Smooth muscle cell (in vitro differentiated cells): Measurements from ENCODE around the gene CELA3A. TPM values are rescaled to one million over a fixed set of nuclear protein-coding genes. Genes with fewer than 3 reads are reported as not detected.

Experiments used
- DNase-seq: peaks from one replicate; lab custom pipeline; 2025; ENCODE audit not compliant: unreplicated experiment; lab: John Stamatoyannopoulos, UW
- H2AFZ ChIP-seq: fragments of 200-600 bp; sonication (generic); 2 replicates; pipeline ENCODE4 v1.6.0; 2016; ENCODE audit warnings: antibody characterized with exemption, low read depth, mild to moderate bottlenecking
- H3F3A ChIP-seq: fragments of 200-600 bp; sonication (generic); 2 replicates; pipeline ENCODE4 v1.6.0; 2017; ENCODE audit warnings: antibody characterized with exemption, low read depth
- H3K27ac ChIP-seq: fragments of 200-600 bp; sonication (generic); 2 replicates; pipeline ENCODE4 v1.5.1; 2016; ENCODE audit warnings: low read depth, mild to moderate bottlenecking
- H3K27me3 ChIP-seq: fragments of 200-600 bp; sonication (generic); 2 replicates; pipeline ENCODE4 v1.6.1; 2016; ENCODE audit warnings: low read depth, mild to moderate bottlenecking
- H3K36me3 ChIP-seq: fragments of 200-600 bp; sonication (generic); 2 replicates; pipeline ENCODE4 v1.5.1; 2016; ENCODE audit warnings: low read depth
- H3K4me1 ChIP-seq: fragments of 200-600 bp; sonication (generic); 2 replicates; pipeline ENCODE4 v1.5.1; 2016; ENCODE audit warnings: low read depth
- H3K4me2 ChIP-seq: fragments of 200-600 bp; sonication (generic); 2 replicates; pipeline ENCODE4 v1.6.0; 2016; ENCODE audit warnings: mild to moderate bottlenecking
- H3K4me3 ChIP-seq: fragments of 200-600 bp; sonication (generic); 2 replicates; pipeline ENCODE4 v1.5.1; 2016; ENCODE audit warnings: mild to moderate bottlenecking
- H3K79me2 ChIP-seq: fragments of 200-600 bp; sonication (generic); 2 replicates; pipeline ENCODE4 v1.6.0; 2016; ENCODE audit warnings: low read depth, mild to moderate bottlenecking
- H3K9ac ChIP-seq: fragments of 200-600 bp; sonication (generic); 2 replicates; pipeline ENCODE4 v1.6.0; 2016; ENCODE audit warnings: low read depth
- H3K9me3 ChIP-seq: fragments of 200-600 bp; sonication (generic); replicated peaks from 2 replicates; pipeline ENCODE4 v1.5.1; 2016; ENCODE audit warnings: low read depth
- H4K20me1 ChIP-seq: fragments of 200-600 bp; sonication (generic); 2 replicates; pipeline ENCODE4 v1.6.0; 2016; ENCODE audit warnings: low read depth
- CTCF ChIP-seq: fragments of 200-600 bp; sonication (generic); IDR thresholded peaks from 2 replicates; pipeline ENCODE4 v1.5.1; 2017; ENCODE audit warnings: borderline replicate concordance, mild to moderate bottlenecking, antibody characterized with exemption; ENCODE audit not compliant: insufficient read depth, poor library complexity, severe bottlenecking
- WGBS: methylation state at CpG from one replicate; pipeline ENCODE4 v1.1.7; 2016; ENCODE audit warnings: low lambda C conversion rate; 5-methylcytosine and 5-hydroxymethylcytosine counted together
- polyA plus RNA-seq: library from polyadenylated mRNA; unstranded; fragments of >200 nt; fragmentation: Nextera tagmentation; extraction: Ambion mirVana; gene quantifications from 2 replicates; pipeline ENCODE4 v1.2.1, GENCODE V29; 2016
- total RNA-seq: library from RNA; depleted of rRNA; stranded (reverse); fragments of >200 nt; gene quantifications from 2 replicates; pipeline ENCODE4 v1.2.3, GENCODE V29; 2014

CELA3A gene
- total and polyA plus RNA-seq, 2 experiments from 2014 or later, result not detected

- no peak overlapping the region for H3K4me2 ChIP-seq
- no peaks in the 10 kb centered on the region for H3K27me3 ChIP-seq
- no peak for DNase-seq
- H3K79me2 ChIP-seq, result no peaks in the 10 kb centered on the region
- H3K4me3 ChIP-seq, result no peak overlapping the region
- no peaks in the 10 kb centered on the region for H4K20me1 ChIP-seq
- H2AFZ ChIP-seq, result no peak overlapping the region
- H3K36me3 ChIP-seq, result no peaks in the 10 kb centered on the region
- no peaks in the 10 kb centered on the region for H3K4me1 ChIP-seq
- no peak overlapping the region for H3K9ac ChIP-seq
- 70% methylated on average over 10 of the region's 10 CpGs for WGBS
- no peaks in the 10 kb centered on the region for H3K9me3 ChIP-seq
- no peak for TF ChIP-seq CTCF
- no peaks in the 10 kb centered on the region for H3F3A ChIP-seq
- peak overlapping the region; percentile 52 for H3K27ac ChIP-seq
Measured at GRCh38 chr1:22018583-22019559, 17.4 kb downstream of the CELA3A start.

DNA sequence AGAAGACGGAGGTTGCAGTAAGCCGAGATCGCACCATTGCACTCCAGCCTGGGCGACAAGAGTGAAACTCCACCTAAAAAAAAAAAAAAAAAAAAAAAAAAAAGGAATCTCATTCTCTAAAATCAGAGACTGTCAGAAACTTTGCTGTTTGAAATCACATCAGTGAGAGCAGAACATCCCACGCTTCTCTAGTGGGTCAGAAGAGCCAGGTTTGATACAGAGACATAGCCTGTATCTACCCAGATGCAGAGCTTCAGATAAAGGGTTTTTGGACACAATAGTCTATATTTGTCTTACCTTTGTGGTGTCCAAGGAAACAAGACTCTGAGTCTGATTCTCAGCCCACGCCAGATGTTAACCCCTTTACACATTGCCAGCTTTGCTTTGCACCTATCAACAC, 19.6 kb downstream of the CELA3A start:
- Histone ChIP-seq H3K4me1 (no peaks in the 10 kb centered on the region), H3K4me2 (no peak overlapping the region), H3K79me2 (no peaks in the 10 kb centered on the region), H3K27ac (no peak overlapping the region), H3K9ac (no peak overlapping the region), H3K4me3 (no peak overlapping the region), H3K27me3 (no peaks in the 10 kb centered on the region), H4K20me1 (no peaks in the 10 kb centered on the region), H3F3A (peaks cover 11% of the 10 kb centered on the region), H2AFZ (no peak overlapping the region), H3K9me3 (no peaks in the 10 kb centered on the region), H3K36me3 (no peaks in the 10 kb centered on the region)
- WGBS, result 97% methylated on average over 6 of the region's 6 CpGs
- DNase-seq, result no peak
- no peak for TF ChIP-seq CTCF

DNA sequence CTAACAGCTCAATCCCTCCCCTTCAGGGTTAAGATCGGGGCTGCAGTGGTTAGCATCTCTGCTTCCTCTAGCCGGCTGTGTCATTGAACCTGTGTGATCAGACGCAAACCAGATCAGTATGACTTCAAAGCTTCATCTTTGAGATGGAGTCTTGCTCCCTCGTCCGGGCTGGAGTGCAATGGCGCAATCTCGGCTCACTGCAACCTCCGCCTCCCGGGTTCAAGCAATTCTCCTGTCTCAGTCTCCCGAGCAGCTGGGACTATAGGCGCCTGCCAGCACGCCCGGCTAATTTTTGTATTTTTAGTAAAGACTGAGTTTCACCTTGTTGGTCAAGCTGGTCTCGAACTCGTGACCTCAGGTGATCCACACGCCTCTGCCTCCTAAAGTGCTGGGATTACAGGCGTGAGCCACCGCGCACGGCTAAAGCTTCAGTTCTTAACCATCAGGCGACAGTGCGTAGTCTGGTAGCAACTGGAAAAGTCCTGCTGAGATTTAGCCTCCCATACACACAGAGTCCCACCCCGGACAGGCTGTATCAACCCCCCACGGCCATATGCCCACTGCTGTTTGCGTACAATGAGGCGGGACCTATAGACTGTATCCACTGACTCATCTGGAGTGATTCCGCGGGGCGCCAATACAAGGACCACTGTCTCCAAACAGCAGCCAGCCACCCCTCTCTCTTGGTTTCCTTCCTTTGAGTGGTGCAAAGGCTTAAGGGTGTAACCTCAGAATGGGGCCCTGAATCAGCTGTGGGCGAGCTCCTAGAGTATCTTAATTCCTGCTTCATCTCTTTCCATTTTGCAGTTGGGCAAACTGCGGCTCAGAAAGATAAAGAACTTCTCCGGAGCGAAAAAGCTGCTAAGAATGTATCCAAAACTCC, 23.3 kb downstream of the CELA3A start:
- no peaks in the 10 kb centered on the region for H3K9me3 ChIP-seq
- H3K9ac ChIP-seq, result peak overlapping the region; percentile 93
- peak overlapping the region; percentile 73 for H3K4me3 ChIP-seq
- TF ChIP-seq CTCF, result no peak
- peak; percentile 57 for DNase-seq
- no peaks in the 10 kb centered on the region for H3K4me1 ChIP-seq
- peak overlapping the region; percentile 87 for H3K4me2 ChIP-seq
- H3F3A ChIP-seq, result peaks cover 11% of the 10 kb centered on the region
- peak overlapping the region; percentile 96 for H3K27ac ChIP-seq
- H3K36me3 ChIP-seq, result no peaks in the 10 kb centered on the region
- no peaks in the 10 kb centered on the region for H4K20me1 ChIP-seq
- H3K79me2 ChIP-seq, result no peaks in the 10 kb centered on the region
- no peaks in the 10 kb centered on the region for H3K27me3 ChIP-seq
- WGBS, result 10% methylated on average over 33 of the region's 33 CpGs
- H2AFZ ChIP-seq, result peak overlapping the region; percentile 80
